HepG2 (cell line): ENCODE data around the gene RPUSD4. TPM values are rescaled to one million over a fixed set of nuclear protein-coding genes. Genes with fewer than 3 reads are reported as not detected.
A peak's percentile ranks its signal among the peaks of the same experiment; 100 is the strongest.

Experiments
- BHLHE40 ChIP-seq: IDR thresholded peaks from 2 replicates; pipeline ENCODE4 v1.6.1; 2011; ENCODE audit warnings: low read length, improper control_type of control experiment
- KAT7 ChIP-seq: IDR thresholded peaks from 2 replicates; pipeline ENCODE4 v1.6.1; 2018; ENCODE audit warnings: borderline replicate concordance, missing compliant biosample characterization
- NCOR1 ChIP-seq: fragments of 200-600 bp; sonication (generic); IDR thresholded peaks from 2 replicates; pipeline ENCODE4 v1.7.0; 2017; ENCODE audit warnings: antibody characterized with exemption, low read length, borderline replicate concordance
- TAF1 ChIP-seq: sonication (generic); formaldehyde crosslinking; IDR thresholded peaks from 2 replicates; pipeline ENCODE4 v1.4.0; 2020; ENCODE audit warnings: missing genetic modification reagents
- TMF1 ChIP-seq: sonication (generic); formaldehyde crosslinking; IDR thresholded peaks from 2 replicates; pipeline ENCODE4 v1.8.1; 2022; ENCODE audit warnings: low read depth, missing genetic modification reagents
- ZNF34 ChIP-seq: sonication (generic); formaldehyde crosslinking; IDR thresholded peaks from 2 replicates; pipeline ENCODE4 v1.4.0; 2020; ENCODE audit warnings: mild to moderate bottlenecking, missing genetic modification reagents, borderline replicate concordance
- ZNF44 ChIP-seq: sonication (generic); formaldehyde crosslinking; IDR thresholded peaks from 2 replicates; pipeline ENCODE4 v1.5.1; 2020; ENCODE audit warnings: mild to moderate bottlenecking, missing genetic modification reagents
- ZNF589 ChIP-seq: sonication (generic); formaldehyde crosslinking; conservative IDR thresholded peaks from 2 replicates; pipeline ENCODE4 v1.8.0; 2022; ENCODE audit warnings: mild to moderate bottlenecking, moderate library complexity, missing genetic modification reagents
- polyA plus RNA-seq, 8 experiments: library from polyadenylated mRNA; depleted of rRNA in 3 of 8; stranded (reverse) in 7 of 8; unstranded in 1 of 8; fragments of >200 nt; fragmentation: Illumina TruSeq in 4 of 8; extraction: Trizol in 4 of 8; gene quantifications; 2 replicates each; pipeline versions ENCODE4 v1.2.1 to v1.2.3, GENCODE V29; 2011 to 2016; ENCODE audit warnings: low read depth in 4 of 8, missing spikeins in 1 of 8, mixed read lengths in 1 of 8; ENCODE audit not compliant: insufficient read depth in 1 of 8
- total RNA-seq, 5 experiments: library from RNA; depleted of rRNA; stranded (reverse); fragments of >200 nt; fragmentation: Illumina TruSeq; extraction: Trizol; gene quantifications; 2 replicates each; pipeline ENCODE4 v1.2.3, GENCODE V29; 2016; ENCODE audit warnings: low read depth in 1 of 5
- TF ChIP-seq, protein P1 (sequence below): sonication (generic); formaldehyde crosslinking; IDR thresholded peaks from 2 replicates; pipeline ENCODE4 v1.5.0; 2020; ENCODE audit warnings: mild to moderate bottlenecking, missing genetic modification reagents, borderline replicate concordance
- TF ChIP-seq, protein P2 (sequence below): sonication (generic); formaldehyde crosslinking; IDR thresholded peaks from 2 replicates; pipeline ENCODE4 v1.5.0; 2020; ENCODE audit warnings: mild to moderate bottlenecking, missing genetic modification reagents, moderate library complexity
- TF ChIP-seq, protein P3 (sequence below): sonication (generic); formaldehyde crosslinking; IDR thresholded peaks from 2 replicates; pipeline ENCODE4 v1.4.0; 2020; ENCODE audit warnings: missing genetic modification reagents
- TF ChIP-seq, protein P4 (sequence below): sonication (generic); formaldehyde crosslinking; IDR thresholded peaks from 2 replicates; pipeline ENCODE4 v1.4.0; 2020; ENCODE audit warnings: missing genetic modification reagents
- TF ChIP-seq, protein P5 (sequence below): IDR thresholded peaks from 2 replicates; pipeline ENCODE4 v1.6.1; 2016

The RPUSD4 gene
- total and polyA plus RNA-seq, 2 of the 13 experiments (the other 11 are each of a cell fraction or from before 2014, with no cell fraction given), result 45.0 to 52.9 TPM

DNA sequence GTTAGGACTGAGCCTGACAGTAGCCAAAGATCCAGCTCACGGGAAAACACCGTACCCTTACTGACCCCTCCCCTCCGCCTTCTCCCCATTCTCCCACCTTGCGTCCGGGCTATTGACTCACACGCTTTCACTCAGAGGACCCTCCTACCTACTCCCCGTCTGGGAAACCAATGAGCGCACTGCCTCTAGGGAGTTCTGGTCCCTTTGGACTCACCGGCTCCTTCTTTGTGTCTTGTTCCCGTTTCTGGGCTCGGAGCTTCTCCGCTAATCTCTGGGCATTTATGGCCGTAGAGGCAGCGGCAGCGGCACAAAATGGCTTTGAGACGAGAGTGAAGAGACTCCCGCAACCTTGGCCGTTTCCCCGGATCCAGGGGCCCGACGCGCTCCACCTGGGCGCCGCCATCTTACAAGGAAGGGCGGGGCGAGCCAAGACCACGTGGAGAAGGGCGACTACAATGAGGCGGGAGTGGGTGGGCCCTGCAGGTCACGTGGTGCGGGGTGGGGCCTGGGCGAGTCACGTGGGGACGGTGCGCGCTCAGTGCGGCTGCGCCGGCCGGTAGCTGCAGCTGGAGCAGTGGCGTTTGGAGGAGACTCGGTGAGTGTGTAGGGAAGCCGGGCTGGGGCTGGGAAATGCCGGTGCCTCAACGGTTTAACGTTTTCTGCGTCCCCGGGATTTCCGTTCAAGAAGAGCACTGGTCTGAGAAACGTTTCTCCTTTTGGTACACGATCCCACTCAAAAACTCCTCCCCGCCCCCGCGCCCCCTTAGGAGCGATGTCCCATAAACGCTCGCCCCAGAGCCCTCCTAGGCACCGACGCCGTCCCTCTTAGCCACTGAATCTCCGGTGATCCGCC, at the start of gene RPUSD4, which contains the start of gene FAM118B (continued):
- TF ChIP-seq, protein P1, sequence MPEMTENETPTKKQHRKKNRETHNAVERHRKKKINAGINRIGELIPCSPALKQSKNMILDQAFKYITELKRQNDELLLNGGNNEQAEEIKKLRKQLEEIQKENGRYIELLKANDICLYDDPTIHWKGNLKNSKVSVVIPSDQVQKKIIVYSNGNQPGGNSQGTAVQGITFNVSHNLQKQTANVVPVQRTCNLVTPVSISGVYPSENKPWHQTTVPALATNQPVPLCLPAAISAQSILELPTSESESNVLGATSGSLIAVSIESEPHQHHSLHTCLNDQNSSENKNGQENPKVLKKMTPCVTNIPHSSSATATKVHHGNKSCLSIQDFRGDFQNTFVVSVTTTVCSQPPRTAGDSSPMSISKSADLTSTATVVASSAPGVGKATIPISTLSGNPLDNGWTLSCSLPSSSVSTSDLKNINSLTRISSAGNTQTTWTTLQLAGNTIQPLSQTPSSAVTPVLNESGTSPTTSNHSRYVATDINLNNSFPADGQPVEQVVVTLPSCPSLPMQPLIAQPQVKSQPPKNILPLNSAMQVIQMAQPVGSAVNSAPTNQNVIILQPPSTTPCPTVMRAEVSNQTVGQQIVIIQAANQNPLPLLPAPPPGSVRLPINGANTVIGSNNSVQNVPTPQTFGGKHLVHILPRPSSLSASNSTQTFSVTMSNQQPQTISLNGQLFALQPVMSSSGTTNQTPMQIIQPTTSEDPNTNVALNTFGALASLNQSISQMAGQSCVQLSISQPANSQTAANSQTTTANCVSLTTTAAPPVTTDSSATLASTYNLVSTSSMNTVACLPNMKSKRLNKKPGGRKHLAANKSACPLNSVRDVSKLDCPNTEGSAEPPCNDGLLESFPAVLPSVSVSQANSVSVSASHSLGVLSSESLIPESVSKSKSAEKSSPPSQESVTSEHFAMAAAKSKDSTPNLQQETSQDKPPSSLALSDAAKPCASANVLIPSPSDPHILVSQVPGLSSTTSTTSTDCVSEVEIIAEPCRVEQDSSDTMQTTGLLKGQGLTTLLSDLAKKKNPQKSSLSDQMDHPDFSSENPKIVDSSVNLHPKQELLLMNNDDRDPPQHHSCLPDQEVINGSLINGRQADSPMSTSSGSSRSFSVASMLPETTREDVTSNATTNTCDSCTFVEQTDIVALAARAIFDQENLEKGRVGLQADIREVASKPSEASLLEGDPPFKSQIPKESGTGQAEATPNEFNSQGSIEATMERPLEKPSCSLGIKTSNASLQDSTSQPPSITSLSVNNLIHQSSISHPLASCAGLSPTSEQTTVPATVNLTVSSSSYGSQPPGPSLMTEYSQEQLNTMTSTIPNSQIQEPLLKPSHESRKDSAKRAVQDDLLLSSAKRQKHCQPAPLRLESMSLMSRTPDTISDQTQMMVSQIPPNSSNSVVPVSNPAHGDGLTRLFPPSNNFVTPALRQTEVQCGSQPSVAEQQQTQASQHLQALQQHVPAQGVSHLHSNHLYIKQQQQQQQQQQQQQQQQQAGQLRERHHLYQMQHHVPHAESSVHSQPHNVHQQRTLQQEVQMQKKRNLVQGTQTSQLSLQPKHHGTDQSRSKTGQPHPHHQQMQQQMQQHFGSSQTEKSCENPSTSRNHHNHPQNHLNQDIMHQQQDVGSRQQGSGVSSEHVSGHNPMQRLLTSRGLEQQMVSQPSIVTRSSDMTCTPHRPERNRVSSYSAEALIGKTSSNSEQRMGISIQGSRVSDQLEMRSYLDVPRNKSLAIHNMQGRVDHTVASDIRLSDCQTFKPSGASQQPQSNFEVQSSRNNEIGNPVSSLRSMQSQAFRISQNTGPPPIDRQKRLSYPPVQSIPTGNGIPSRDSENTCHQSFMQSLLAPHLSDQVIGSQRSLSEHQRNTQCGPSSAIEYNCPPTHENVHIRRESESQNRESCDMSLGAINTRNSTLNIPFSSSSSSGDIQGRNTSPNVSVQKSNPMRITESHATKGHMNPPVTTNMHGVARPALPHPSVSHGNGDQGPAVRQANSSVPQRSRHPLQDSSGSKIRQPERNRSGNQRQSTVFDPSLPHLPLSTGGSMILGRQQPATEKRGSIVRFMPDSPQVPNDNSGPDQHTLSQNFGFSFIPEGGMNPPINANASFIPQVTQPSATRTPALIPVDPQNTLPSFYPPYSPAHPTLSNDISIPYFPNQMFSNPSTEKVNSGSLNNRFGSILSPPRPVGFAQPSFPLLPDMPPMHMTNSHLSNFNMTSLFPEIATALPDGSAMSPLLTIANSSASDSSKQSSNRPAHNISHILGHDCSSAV (CRISPR knock-in tag), result 0 out of 2 replicates have a peak, but pooled peaks have one; percentile 62
- peak; percentile 71; the same call in 1 of the 2 replicates for TF ChIP-seq KAT7
- no peak for TF ChIP-seq TMF1 (CRISPR knock-in tag)
- no peak for TF ChIP-seq ZNF589
- TF ChIP-seq, protein P2, sequence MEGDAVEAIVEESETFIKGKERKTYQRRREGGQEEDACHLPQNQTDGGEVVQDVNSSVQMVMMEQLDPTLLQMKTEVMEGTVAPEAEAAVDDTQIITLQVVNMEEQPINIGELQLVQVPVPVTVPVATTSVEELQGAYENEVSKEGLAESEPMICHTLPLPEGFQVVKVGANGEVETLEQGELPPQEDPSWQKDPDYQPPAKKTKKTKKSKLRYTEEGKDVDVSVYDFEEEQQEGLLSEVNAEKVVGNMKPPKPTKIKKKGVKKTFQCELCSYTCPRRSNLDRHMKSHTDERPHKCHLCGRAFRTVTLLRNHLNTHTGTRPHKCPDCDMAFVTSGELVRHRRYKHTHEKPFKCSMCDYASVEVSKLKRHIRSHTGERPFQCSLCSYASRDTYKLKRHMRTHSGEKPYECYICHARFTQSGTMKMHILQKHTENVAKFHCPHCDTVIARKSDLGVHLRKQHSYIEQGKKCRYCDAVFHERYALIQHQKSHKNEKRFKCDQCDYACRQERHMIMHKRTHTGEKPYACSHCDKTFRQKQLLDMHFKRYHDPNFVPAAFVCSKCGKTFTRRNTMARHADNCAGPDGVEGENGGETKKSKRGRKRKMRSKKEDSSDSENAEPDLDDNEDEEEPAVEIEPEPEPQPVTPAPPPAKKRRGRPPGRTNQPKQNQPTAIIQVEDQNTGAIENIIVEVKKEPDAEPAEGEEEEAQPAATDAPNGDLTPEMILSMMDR (CRISPR knock-in tag), result peak; percentile 26; the same call in 1 of the 2 replicates
- peak; percentile 96 for TF ChIP-seq TAF1
- peak; percentile 76 for TF ChIP-seq ZNF44 (CRISPR knock-in tag)
- TF ChIP-seq, protein P3, sequence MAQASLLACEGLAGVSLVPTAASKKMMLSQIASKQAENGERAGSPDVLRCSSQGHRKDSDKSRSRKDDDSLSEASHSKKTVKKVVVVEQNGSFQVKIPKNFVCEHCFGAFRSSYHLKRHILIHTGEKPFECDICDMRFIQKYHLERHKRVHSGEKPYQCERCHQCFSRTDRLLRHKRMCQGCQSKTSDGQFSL (CRISPR knock-in tag), result no peak
- 0 out of 2 replicates have a peak, but pooled peaks have one; percentile 83 for TF ChIP-seq ZNF34 (CRISPR knock-in tag)
- TF ChIP-seq NCOR1, result no peak; the same call in 1 of the 2 replicates
- TF ChIP-seq, protein P4, sequence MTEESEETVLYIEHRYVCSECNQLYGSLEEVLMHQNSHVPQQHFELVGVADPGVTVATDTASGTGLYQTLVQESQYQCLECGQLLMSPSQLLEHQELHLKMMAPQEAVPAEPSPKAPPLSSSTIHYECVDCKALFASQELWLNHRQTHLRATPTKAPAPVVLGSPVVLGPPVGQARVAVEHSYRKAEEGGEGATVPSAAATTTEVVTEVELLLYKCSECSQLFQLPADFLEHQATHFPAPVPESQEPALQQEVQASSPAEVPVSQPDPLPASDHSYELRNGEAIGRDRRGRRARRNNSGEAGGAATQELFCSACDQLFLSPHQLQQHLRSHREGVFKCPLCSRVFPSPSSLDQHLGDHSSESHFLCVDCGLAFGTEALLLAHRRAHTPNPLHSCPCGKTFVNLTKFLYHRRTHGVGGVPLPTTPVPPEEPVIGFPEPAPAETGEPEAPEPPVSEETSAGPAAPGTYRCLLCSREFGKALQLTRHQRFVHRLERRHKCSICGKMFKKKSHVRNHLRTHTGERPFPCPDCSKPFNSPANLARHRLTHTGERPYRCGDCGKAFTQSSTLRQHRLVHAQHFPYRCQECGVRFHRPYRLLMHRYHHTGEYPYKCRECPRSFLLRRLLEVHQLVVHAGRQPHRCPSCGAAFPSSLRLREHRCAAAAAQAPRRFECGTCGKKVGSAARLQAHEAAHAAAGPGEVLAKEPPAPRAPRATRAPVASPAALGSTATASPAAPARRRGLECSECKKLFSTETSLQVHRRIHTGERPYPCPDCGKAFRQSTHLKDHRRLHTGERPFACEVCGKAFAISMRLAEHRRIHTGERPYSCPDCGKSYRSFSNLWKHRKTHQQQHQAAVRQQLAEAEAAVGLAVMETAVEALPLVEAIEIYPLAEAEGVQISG (CRISPR knock-in tag), result peak; percentile 80; the same call in 1 of the 2 replicates
- TF ChIP-seq, protein P5, sequence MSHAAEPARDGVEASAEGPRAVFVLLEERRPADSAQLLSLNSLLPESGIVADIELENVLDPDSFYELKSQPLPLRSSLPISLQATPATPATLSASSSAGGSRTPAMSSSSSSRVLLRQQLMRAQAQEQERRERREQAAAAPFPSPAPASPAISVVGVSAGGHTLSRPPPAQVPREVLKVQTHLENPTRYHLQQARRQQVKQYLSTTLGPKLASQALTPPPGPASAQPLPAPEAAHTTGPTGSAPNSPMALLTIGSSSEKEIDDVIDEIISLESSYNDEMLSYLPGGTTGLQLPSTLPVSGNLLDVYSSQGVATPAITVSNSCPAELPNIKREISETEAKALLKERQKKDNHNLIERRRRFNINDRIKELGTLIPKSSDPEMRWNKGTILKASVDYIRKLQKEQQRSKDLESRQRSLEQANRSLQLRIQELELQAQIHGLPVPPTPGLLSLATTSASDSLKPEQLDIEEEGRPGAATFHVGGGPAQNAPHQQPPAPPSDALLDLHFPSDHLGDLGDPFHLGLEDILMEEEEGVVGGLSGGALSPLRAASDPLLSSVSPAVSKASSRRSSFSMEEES (CRISPR knock-in tag), result peak; percentile 94
- TF ChIP-seq BHLHE40, result peak; percentile 75
